SKM-1 (cell line): ENCODE data around the gene CHID1.

ENCODE experiments used
- DNase-seq: peaks from one replicate; lab custom pipeline; 2025; ENCODE audit not compliant: unreplicated experiment; lab: John Stamatoyannopoulos, UW

Gene CHID1

DNA sequence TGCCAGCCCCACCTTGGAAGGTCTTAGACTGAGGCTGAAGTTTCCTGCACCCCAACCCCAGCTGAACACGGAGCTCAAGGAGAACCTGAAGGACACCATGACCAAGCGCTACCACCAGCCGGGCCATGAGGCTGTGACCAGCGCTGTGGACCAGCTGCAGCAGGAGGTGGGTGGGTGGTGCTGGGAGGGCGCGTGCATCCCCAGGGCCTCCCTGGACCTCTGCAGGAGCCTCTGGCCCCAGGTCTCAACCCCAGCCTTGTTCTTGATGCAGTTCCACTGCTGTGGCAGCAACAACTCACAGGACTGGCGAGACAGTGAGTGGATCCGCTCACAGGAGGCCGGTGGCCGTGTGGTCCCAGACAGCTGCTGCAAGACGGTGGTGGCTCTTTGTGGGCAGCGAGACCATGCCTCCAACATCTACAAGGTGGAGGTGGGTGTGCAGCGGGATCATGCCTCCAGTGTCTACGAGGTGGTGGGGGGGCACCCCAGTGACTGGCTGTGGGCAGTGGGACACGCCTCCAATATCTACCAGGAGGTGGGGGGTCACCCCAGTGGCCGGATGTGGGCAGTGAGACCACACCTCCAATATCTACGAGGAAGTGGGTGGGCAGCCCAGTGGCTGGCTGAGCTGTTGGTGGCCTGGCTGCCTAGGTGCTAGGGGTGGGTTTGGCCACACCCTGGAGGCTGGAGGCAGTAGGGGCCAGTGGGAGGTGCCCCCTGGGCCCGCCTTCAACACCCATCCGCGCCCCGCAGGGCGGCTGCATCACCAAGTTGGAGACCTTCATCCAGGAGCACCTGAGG lies 73.2 kb downstream of the CHID1 start:
- DNase-seq: no peak

DNA sequence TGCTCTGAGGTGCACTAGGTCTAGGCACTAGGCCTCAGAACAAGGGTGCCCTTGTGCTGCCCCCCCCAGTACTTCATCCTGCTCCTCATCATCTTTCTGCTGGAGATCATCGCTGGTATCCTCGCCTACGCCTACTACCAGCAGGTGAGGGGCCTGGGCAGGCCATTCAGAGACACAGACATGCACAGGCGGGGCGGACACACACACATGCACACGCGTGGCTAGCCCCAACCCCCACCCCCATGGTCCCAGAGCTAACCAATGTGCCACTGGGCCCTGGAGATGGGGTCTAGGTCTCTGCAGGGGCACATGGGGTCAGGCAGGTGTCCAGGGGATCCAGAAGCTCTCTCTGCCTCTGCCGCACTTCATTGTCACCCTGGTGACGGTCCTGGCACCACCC lies 73.9 kb downstream of the CHID1 start:
- no peak for DNase-seq

DNA sequence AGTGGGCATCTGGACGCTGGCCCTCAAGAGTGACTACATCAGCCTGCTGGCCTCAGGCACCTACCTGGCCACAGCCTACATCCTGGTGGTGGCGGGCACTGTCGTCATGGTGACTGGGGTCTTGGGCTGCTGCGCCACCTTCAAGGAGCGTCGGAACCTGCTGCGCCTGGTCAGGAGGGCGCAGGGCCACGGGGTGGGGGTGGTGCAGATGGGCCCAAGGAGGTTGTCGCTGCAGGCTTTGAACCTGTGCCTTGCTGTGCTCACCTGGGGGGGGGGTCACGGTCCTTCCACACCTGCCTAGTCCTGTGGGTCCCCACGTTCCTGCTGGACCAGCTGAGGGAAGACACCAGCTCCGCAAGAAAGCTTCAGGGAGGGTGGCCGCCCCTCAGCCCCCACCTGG lies 74.3 kb downstream of the CHID1 start:
- DNase-seq: no peak

DNA sequence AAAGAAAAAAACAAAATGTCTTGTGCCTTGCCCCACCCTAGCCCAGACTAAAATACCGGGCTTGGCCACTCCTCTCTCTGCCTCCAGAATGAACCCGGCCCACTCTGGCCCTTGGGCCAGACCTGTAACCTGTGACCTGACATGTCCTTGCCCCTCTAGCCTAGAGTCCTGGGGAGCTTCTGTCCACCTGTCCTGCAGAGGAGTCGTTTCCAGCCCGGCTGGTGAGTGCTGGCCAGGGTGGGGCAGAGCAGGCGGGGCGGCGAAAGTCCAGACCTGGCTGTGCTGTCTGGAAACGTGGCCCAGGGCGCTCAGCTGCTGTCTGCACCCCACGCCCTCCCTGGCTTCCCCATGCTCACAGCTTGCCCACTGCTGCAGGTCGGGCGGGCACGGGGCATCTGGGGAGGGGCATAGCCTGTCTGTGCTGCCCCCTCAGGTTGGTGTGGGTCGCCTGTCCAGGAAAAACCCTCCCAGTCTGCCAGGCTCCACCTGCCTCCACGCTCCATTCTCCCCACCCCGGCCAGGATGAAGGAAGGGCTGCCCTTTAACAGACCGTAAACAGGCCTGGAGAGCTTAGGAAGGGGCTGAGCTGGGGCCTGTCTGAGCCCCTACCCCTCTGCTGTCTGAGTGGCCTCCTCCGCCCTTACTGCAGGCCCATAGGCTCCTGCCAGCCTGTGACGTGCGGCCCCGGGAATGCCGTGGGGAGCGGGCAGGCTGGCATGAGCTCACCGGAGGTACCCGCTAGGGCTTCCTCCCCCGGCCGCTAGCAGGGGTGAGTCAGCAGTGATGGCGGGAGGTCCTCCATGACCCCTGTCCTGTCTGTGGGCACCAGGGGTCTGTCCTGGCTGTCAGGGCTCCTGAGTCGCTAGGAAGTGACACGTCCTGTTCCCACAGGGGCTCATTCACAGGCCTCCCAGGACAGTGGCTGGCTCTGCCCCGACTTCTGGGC lies 76.0 kb downstream of the CHID1 start:
- DNase-seq: no peak

DNA sequence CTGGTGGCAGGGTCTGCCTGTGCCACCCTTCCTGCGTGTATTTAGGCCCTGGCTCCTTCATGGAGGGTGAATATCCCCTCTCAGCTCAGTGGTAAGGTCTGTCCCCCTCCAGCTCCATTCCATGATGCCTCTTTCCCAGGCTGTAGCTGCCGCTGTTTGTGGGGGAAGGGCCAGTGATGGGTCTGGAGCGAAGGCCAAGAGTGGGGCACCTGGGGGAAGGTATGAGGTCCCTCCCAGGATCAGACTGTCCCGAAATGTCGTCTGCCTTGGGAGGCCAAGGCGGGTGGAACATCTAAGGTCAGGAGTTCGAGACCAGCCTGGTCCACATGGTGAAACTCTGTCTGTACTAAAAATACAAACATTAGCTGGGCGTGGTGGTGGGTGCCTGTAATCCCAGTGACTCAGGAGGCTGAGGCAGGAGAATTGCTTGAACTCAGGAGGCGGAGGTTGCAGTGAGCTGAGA lies 76.7 kb downstream of the CHID1 start:
- DNase-seq: no peak

DNA sequence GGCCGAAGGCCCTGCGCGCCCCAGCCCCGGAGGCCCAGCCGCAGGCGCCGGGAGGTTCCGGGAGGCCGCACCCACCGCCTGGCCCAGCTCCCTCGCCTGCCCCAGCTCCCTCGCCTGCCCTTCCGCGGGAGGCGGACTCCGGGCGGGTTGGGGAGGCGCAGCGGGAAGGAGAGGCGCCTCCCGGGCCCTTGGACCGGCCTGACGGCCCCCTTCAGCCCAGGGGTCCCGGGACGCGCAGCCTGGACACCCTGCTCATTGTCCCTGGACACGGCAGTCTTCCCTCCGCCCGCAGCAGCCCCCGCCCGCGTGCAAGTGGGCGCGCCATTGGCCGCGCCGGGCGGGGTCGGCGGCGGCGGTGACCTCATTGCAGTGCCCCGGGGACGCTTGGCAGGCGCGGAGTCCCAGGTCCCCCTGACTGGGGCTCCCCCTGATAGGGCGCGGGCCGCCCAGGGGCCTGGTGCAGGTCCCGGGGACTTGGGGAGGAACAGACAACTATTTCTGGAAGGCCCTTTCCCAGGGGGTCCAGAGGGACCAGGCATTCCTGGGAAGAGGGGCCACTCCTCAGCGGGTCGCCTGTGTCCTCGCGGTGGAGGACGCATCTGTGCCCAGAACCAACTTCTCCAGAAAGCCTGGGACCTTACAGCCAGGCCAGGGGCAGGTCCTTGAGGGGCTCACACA lies 77.4 kb downstream of the CHID1 start:
- no peak for DNase-seq

DNA sequence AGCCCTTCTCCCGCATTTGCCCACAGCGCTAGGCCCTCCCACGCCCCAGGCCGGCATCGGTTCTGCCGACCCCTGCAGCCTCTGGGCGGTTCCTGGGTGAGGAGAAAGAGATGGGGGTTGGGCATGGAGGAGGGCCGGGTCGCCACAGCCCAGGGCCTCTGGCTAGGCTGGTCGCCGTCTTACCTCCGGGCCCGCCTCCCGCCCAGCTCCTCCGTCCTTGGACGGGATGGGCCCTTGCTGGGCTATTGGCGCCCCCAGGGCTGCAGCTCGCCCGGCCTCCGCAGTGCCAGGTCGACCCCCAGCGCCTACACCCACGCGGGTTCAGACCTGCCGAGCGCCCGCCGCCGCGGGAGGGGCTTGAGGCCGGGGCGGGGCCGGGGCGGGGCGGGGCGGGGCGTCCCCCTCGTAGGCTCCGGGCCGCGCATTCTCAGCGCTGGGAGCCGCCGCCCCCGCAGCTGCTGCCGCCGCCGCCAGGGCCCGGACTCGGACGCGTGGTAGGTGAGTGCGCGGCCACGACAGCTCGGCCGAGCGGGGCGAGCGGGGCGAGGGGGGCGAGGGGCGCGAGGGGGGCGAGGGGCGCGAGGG lies 78.0 kb downstream of the CHID1 start, which contains the start of gene CD151:
TSS of gene CD151 (plus strand) at position 424 of the 585 bp plus-strand sequence. CDS start 3,118 bp downstream, outside the sequence.
- DNase-seq: no peak

DNA sequence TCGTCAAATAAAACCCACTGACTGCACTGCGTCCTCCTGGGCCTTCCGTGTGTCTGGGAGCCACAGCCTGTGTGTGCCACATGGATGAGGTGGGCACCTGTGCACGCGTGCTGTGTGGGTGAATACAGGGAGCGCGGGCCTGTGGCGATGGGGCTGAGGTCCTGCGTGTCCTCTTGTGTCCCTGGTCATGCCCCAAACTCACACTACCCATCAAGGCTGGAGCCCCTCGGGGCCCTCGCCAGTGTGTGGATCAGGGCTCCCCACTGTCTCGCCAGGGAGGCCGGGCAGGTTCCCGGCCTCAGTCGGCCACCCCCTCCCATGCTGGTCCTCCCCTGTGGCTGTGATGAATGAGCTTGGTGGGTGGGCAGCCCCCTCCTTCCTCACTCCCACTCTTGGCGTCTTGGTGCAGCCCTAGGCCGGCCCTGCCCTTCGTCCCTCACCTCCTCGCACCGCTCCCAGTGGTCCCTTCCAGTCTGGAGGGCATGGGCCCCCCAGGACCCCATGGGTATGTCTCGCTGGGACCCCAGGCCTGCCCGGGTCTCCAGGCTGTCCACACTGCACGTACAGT lies 78.6 kb downstream of the CHID1 start:
- no peak for DNase-seq

DNA sequence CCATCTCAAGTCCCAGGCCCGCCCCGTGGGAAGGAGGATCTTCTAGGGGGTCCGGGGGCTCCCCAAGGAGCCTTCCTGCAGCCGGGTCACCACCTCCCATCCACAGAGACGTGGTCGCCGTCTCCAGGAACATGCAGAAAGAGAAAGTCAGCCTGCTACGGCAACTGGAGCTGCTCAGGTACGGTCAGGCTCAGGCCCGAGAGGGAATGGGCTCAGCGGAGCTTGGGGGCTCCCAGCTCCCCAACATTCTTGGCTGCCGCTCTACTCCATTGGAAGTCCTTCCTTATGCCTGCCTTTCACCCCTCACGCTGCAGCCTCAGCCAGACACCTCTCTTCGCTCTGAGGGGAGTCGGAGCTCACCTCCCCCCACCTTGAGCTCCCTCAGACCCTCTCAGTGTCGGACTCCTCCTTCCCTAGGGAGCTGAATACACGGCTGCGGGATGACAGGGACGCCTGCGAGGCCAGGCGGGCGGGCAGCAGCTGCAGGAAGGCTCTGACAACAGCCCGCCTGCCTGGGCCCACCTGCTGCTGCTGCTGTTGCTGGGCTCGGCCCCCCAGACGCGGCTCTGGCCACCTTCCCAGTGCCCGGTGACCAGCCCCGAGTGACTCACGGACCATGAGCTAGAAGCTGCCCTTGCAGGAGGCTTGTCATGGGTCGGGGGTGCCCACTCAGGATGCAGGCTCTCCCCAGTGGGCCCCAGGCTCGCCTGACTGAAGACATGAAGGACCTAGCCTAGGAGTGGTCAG lies 79.3 kb downstream of the CHID1 start:
- DNase-seq: no peak

DNA sequence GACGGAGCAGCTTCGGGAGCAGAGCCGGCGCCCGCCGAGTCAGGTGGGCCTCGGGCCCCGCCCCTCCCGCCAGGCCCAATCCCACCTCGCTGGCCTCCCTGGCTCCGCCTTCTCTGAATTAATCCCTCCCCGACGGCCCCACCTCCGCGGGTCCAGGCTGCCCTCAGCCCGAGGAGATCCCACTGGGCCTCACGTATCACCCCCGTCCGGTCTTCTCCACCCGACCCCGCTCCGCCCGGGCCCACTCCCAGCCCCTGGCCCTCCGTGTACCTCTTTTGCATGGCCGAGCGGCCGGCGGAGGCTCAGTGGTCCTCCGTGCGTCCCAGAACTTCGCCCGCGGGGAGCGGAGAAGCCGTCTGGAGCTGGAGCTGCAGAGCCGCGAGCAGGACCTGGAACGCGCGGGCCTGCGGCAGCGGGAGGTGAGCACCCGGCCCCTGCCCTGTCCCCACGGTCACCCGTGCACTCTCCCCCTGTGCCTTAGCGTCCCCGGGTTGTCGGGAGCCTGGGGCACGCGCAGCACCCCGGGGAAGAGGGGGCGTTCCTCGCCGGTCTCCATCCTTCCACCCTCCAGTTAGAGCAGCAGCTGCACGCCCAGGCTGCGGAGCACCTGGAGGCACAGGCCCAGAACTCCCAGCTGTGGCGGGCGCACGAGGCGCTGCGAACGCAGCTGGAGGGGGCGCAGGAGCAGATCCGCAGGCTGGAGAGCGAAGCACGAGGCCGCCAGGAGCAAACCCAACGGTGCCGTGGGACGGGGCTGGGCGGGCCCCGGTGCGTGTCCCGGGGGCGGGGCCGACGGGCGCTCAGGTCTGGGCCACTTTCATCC lies 80.1 kb downstream of the CHID1 start:
- DNase-seq: no peak

DNA sequence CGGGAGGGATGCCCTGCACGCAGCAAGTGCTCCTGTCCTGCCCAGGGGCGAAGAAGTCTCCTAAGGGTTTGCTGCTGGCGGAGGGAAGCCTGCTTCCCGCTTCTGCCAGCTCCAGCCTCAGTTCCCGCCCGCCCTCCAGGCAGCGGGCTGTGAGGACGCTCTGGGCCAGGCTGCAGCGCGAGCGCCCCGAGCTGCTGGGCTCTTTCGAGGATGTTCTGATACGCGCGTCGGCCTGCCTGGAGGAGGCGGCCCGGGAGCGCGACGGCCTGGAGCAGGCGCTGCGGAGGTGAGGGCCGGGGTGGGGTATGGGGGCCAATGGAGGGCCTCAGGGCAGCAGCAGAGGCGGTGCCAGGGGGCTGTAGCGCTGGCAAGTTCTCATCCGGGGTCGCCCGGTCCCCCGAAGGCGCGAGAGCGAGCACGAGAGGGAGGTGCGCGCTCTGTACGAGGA lies 80.7 kb downstream of the CHID1 start:
- no peak for DNase-seq

DNA sequence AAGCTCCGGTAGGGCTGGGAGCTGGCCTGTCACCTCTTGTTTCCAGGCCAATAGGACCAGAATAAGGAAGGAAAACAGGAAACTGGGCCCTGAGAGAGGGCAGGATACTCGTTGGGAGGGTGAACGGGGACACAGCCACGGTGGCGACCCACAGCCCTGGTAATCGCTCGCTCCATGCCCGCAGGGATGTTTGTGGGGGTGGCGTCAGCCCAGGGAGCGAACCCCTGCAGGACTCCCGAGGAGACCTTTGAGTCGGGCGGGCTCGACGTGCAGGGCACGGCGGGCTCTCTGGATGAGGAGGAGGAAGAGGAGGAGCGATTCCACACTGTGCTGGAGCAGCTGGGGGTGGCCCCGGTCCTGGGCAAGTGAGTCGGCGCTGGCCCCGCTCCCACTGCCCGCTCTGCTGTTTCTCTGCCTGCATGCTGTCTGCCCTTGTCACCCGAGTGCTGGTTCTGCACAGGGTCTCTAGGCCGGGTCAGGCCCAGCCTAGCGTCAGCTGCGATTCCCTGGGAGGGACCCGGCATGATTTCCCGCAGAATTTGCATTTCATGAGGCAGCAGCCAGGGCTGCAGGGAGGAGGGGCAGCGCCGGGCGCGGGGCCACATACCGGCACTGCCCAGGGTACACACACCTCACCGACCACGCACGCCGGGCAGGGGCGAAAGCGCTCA lies 81.3 kb downstream of the CHID1 start:
- DNase-seq: no peak

DNA sequence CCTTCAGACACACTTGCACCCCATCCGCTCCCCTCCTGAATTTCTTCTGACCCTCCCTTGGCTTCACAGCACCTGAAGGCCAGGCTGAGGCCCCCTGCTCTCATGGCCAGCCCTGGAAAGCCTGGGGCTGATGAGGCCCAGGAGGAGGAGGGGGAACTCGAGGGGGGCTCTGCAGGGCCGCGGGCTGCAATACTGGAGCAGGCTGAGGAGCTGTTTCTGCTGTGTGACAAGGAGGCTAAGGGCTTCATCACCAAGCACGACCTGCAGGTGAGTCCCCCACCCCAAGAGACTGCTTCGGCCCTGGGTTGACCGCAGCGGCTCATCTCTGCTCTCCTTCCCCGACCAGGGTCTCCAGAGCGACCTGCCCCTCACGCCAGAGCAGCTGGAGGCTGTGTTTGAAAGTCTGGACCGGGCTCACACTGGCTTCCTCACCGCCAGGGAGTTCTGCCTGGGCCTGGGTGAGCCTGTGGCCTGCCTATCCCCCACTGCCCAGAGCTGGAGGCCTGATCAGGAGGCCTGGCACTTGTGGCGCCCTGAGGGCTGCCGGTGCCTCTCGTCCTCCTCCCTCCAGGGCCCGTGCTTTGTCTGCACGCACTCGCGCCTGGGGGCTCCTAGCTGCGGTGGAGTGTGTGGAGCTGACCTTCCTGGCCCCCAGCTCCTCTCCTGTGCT lies 82.0 kb downstream of the CHID1 start:
- no peak for DNase-seq

DNA sequence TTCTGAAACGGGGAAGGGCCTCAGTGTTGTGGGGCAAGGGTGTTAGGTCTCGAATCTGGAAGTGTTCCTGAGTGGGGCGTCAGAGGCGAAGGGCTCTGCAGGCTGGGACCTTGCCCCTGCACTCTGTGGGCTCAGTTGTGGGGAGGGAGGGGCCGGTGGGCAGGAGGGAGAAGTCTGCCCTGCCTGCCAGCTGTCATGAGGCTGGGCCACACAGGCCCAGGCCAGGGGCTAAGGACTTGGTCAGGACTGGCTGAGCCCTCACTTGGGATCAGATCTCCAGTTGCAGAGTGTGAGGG lies 82.8 kb downstream of the CHID1 start, which contains the start of gene CRACR2B:
TSS of gene CRACR2B (plus strand) at position 23 of the 296 bp plus-strand sequence. CDS start 689 bp downstream, outside the sequence.
- no peak for DNase-seq

DNA sequence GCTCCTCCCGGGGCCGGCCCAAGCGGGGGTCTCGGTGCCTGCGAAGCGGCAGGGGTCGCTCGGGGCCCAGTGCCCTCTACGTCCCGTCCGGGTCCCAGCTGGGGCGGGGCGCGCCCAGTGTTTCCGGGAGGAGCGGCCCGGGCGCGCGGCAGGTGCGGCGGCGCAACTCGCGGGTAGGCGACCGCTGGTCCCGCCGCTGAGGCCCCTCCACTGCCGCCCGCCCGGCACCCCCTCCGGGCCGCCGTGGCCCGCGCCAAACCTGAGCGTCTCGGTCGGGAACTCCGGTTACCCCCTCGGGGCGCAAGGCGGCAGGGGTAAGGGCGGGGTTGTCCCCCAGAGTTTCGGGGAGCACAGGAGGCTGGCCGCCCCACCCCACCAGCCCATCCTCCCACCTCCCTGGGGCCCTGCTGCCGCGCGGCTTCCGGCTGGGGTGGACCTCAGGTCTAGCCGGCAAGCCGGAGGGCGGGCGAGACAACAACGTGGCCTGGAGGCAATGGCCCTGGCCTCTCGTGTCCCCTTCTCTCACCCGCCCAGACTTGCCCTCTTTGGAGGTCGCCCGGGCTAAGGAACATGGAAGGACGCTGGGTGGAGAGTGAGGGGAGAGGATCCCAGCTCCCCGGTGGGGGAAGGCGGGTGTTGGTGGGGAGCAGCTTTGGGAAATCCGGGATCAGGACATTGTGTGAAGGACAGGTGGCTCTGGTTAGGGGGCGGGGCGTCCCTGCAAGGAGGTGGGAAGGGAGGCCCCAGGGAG lies 83.3 kb downstream of the CHID1 start:
- no peak for DNase-seq

DNA sequence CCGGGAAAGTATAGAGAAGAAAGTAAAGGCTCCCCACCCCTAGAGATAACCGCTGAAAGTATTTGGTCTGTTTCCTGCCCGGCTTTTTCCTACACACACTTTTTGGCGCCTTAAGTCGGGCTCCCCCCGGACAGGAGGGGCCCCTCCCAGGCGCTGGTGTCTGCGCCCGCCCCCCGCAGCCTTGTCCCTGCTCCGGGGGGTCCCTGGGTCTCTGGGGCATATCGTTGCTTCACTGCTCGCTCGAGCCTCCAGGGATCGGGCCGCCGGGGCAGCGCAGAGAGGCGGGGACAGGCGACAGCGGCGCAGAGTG lies 83.8 kb downstream of the CHID1 start:
- DNase-seq: no peak

DNA sequence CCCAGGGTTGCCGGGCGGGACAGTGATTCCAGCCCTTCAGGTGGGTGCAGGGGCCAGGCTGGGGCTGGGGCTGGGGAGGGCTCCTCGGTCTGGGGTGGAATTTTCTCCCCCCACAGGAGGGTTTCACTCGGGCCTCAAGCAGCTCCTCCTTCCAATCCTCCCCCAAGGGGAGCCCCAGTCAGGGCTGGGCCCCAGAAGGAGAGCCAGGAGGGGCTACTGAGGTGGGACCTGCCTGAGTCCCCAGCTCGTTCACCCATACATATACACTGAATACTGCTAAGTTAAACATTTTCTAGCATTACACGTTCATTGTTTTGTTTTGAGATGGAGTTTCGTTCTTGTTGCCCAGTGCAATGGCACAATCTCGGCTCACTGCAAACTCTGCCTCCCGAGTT lies 84.4 kb downstream of the CHID1 start:
- DNase-seq: no peak
